SH-SY5Y (cell line): ENCODE data around the gene ACP4.

Experiments used
- GATA2 ChIP-seq: IDR thresholded peaks from 2 replicates; pipeline ENCODE4 v1.6.1; 2011; ENCODE audit warnings: mild to moderate bottlenecking, low read depth, low read length
- GATA3 ChIP-seq: IDR thresholded peaks from 2 replicates; pipeline ENCODE4 v1.6.1; 2011; ENCODE audit warnings: low read depth, mild to moderate bottlenecking, low read length, moderate library complexity

- no peak for TF ChIP-seq GATA3
- no peak for TF ChIP-seq GATA2
These were observed 47.1 kb downstream of the ACP4 start for GRCh38 chr19:50837300-50837699.
